Keratinocyte (primary cell): Measurements from ENCODE around the gene MMD. TPM values are rescaled to one million over a fixed set of nuclear protein-coding genes. Genes with fewer than 3 reads are reported as not detected.

Experiments
- DNase-seq: peaks from one replicate; pipeline ENCODE4 v3.0.0-alpha.2; 2011; ENCODE audit warnings: low read depth, missing footprints, low spot score
- FAIRE-seq: peaks from 2 replicates; lab custom pipeline; 2011; peaks lifted over from hg19 to GRCh38; lab: Jason Lieb, UNC
- H2AFZ ChIP-seq: 2 replicates; pipeline ENCODE4 v1.6.0; 2012; ENCODE audit warnings: low read length, control low read depth, inconsistent platforms; ENCODE audit not compliant: control insufficient read depth
- H3K27ac ChIP-seq: 2 replicates; pipeline ENCODE4 v1.5.1; 2011; ENCODE audit warnings: low read length; ENCODE audit not compliant: control insufficient read depth, insufficient read depth
- H3K27me3 ChIP-seq: 3 replicates; pipeline ENCODE4 v1.6.0; 2011; ENCODE audit warnings: low read length; ENCODE audit not compliant: control insufficient read depth, insufficient read depth; ENCODE audit errors: extremely low read depth
- H3K36me3 ChIP-seq, 2 experiments: 2 replicates in 1 of 2; 3 replicates in 1 of 2; pipeline ENCODE4 v1.5.1; 2011; ENCODE audit warnings: low read length in 2 of 2, mild to moderate bottlenecking in 1 of 2; ENCODE audit not compliant: control insufficient read depth in 2 of 2, insufficient read depth in 2 of 2; ENCODE audit errors: extremely low read depth in 1 of 2
- H3K4me1 ChIP-seq: 3 replicates; pipeline ENCODE4 v1.5.1; 2011; ENCODE audit warnings: low read length; ENCODE audit not compliant: control insufficient read depth, insufficient read depth; ENCODE audit errors: extremely low read depth
- H3K4me2 ChIP-seq: 3 replicates; pipeline ENCODE4 v1.6.0; 2011; ENCODE audit warnings: low read depth, low read length; ENCODE audit not compliant: control insufficient read depth, insufficient read depth; ENCODE audit errors: extremely low read depth
- H3K4me3 ChIP-seq, 3 experiments: fragments of 200-600 bp in 1 of 3; sonication (generic) in 1 of 3; 2 replicates in 2 of 3; 3 replicates in 1 of 3; pipeline ENCODE4 v1.5.1; 2011 to 2016; ENCODE audit warnings: low read length in 3 of 3, mild to moderate bottlenecking in 3 of 3, control low read depth in 2 of 3, inconsistent platforms in 1 of 3, low read depth in 1 of 3, mixed read lengths in 1 of 3, mixed run types in 1 of 3, moderate library complexity in 1 of 3; ENCODE audit not compliant: control insufficient read depth in 2 of 3, insufficient read depth in 2 of 3; ENCODE audit errors: extremely low read depth in 1 of 3
- H3K79me2 ChIP-seq: 2 replicates; pipeline ENCODE4 v1.6.0; 2012; ENCODE audit warnings: low read length; ENCODE audit not compliant: control insufficient read depth, insufficient read depth
- H3K9ac ChIP-seq: 3 replicates; pipeline ENCODE4 v1.6.0; 2011; ENCODE audit warnings: low read length; ENCODE audit not compliant: control insufficient read depth, insufficient read depth; ENCODE audit errors: extremely low read depth
- H3K9me1 ChIP-seq: 3 replicates; pipeline ENCODE4 v1.6.0; 2011; ENCODE audit warnings: low read length; ENCODE audit not compliant: control insufficient read depth, insufficient read depth; ENCODE audit errors: extremely low read depth
- H3K9me3 ChIP-seq: 2 replicates; pipeline ENCODE4 v1.5.1; 2012; ENCODE audit warnings: low read depth, low read length; ENCODE audit not compliant: control insufficient read depth
- H4K20me1 ChIP-seq: 3 replicates; pipeline ENCODE4 v1.6.0; 2011; ENCODE audit warnings: low read length; ENCODE audit not compliant: control insufficient read depth, insufficient read depth; ENCODE audit errors: extremely low read depth
- EZH2 ChIP-seq: IDR thresholded peaks from one replicate; pipeline ENCODE4 v1.6.1; 2012; ENCODE audit warnings: inconsistent platforms, mild to moderate bottlenecking, low read length, moderate library complexity
- dilution Hi-C: fragments of 300-500 bp; cut with MboI; formaldehyde crosslinking; loops from one replicate; pipeline ENCODE4 v1.7.0; 2020; ENCODE audit warnings: low sequenced_read_pairs; ENCODE audit not compliant: extremely low pct_ligation_motif_present
- polyA plus RNA-seq, 5 experiments: library from polyadenylated mRNA; depleted of rRNA in 3 of 5; stranded (reverse) in 3 of 5; stranded (forward) in 1 of 5; unstranded in 1 of 5; fragments of >200 nt; gene quantifications; 1 replicate in 1 of 5; 2 replicates in 3 of 5; 3 replicates in 1 of 5; pipeline versions ENCODE4 v1.2.1 to v1.2.3, GENCODE V29; 2011 to 2012; ENCODE audit warnings: missing spikeins in 2 of 5, low read depth in 1 of 5, low replicate concordance in 1 of 5
- TF ChIP-seq, protein P1 (sequence below), 3 experiments: IDR thresholded peaks in 1 of 3; conservative IDR thresholded peaks in 1 of 3; optimal IDR thresholded peaks in 1 of 3; 2 replicates in 2 of 3; 3 replicates in 1 of 3; pipeline versions ENCODE3 to v1.5.1; 2011; ENCODE audit warnings: low read length in 3 of 3, mild to moderate bottlenecking in 3 of 3, moderate library complexity in 2 of 3, control low read depth in 1 of 3, inconsistent platforms in 1 of 3; ENCODE audit not compliant: insufficient read depth in 2 of 3; ENCODE audit errors: extremely low read depth in 1 of 3

MMD gene
- polyA plus RNA-seq, 1 donor (not counting 4 experiments of a cell fraction or from before 2014, with no cell fraction given), result 6.4 TPM

GRCh38 chr17:55458287-55458900 lies 36.8 kb upstream of the MMD start:
- TF ChIP-seq EZH2, result no peak
- TF ChIP-seq, protein P1, sequence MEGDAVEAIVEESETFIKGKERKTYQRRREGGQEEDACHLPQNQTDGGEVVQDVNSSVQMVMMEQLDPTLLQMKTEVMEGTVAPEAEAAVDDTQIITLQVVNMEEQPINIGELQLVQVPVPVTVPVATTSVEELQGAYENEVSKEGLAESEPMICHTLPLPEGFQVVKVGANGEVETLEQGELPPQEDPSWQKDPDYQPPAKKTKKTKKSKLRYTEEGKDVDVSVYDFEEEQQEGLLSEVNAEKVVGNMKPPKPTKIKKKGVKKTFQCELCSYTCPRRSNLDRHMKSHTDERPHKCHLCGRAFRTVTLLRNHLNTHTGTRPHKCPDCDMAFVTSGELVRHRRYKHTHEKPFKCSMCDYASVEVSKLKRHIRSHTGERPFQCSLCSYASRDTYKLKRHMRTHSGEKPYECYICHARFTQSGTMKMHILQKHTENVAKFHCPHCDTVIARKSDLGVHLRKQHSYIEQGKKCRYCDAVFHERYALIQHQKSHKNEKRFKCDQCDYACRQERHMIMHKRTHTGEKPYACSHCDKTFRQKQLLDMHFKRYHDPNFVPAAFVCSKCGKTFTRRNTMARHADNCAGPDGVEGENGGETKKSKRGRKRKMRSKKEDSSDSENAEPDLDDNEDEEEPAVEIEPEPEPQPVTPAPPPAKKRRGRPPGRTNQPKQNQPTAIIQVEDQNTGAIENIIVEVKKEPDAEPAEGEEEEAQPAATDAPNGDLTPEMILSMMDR (optimal IDR thresholded peaks at IDR 0.05 in 1 of 3, IDR thresholded peaks at IDR 0.05 in 1 of 3, conservative IDR thresholded peaks at IDR 0.05 in 1 of 3; ENCODE audit: extremely low read depth in 1 of 3, insufficient read depth in 2 of 3, low read length in 3 of 3), result no peak
- Histone ChIP-seq H3K4me1 (peaks cover 20% of the 10 kb centered on the region), H3K4me3 (no peak overlapping the region), H4K20me1 (no peaks in the 10 kb centered on the region), H2AFZ (no peak overlapping the region), H3K79me2 (no peaks in the 10 kb centered on the region), H3K9me1 (no peaks in the 10 kb centered on the region), H3K27ac (peak overlapping the region; percentile 51), H3K27me3 (no peaks in the 10 kb centered on the region), H3K9ac (peak overlapping the region; percentile 13), H3K4me2 (peak overlapping the region; percentile 29), H3K36me3 (no peaks in the 10 kb centered on the region), H3K9me3 (no peaks in the 10 kb centered on the region)
- DNase-seq, result no peak
- no peak for FAIRE-seq
- dilution Hi-C loops, result no loop called here

DNA sequence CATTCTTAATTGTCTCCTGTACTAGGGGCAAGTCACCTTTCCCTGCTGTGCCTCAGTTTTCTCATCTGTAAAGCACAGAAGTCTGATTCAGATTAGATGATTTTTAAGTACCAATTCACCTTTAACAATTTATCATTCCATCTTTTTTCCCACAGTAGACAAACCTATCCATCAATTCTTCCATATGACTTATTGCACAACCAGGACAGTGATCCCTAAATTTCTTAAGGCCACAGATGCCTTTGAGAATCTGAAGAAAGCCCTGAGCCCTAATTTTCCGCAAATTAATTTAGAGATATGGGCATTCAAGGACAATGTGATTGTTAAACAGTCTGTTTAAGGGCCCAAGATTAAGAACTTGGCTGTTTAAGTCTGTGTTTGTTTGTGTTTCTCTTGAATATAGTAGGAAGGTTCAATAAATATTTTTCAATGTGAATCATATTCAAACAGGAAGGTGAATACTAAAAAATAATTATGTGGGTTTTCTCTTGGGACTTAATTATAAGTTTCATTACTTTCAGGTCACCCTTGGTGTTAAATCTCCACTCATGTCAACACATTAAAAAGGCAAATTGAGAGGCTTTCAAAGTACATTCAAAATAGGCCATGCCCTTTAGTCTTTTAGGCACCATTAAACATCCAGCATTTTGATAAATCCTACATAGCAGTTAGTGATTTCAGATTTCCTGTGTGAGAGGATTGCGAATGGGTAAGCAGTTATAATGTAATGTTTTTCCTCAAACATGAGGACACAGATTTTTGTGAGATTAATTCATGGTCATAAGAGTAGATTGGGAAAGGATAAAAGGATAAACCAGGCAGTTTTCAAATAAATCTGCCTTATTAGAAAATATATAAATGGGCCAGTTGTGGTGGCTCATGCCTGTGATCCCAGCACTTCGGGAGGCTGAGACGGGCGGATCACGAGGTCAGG lies 34.9 kb upstream of the MMD start:
- dilution Hi-C loops, result no loop called here
- Histone ChIP-seq H3K4me3 (no peak overlapping the region), H3K9me1 (no peaks in the 10 kb centered on the region), H3K4me1 (peaks cover 20% of the 10 kb centered on the region), H2AFZ (no peak overlapping the region), H3K27me3 (no peaks in the 10 kb centered on the region), H3K36me3 (no peaks in the 10 kb centered on the region), H4K20me1 (no peaks in the 10 kb centered on the region), H3K4me2 (no peak overlapping the region), H3K9ac (no peak overlapping the region), H3K27ac (no peak overlapping the region), H3K79me2 (no peaks in the 10 kb centered on the region), H3K9me3 (no peaks in the 10 kb centered on the region)
- DNase-seq (no peak), FAIRE-seq (no peak)
- no peak for TF ChIP-seq EZH2
- TF ChIP-seq, protein P1 (optimal IDR thresholded peaks at IDR 0.05 in 1 of 3, IDR thresholded peaks at IDR 0.05 in 1 of 3, conservative IDR thresholded peaks at IDR 0.05 in 1 of 3; ENCODE audit: extremely low read depth in 1 of 3, insufficient read depth in 2 of 3, low read length in 3 of 3), result no peak
